Large intestine (tissue), 3 donors: ENCODE measurements around the gene RPL35A. TPM values are rescaled to one million over a fixed set of nuclear protein-coding genes. Genes with fewer than 3 reads are reported as not detected.
"Not testable (repeated sequence)": the region's sequence is repeated elsewhere in the genome, so short reads cannot be mapped to it uniquely, and the experiment has no call there.

Source experiments
- DNase-seq, 2 donors: peaks; one replicate each; pipeline versions ENCODE4 v3.0.0 to v3.0.0-alpha.2; 2013
- H3K27ac ChIP-seq: one replicate; pipeline ENCODE4 v1.5.1; 2013; ENCODE audit warnings: low read length
- H3K27me3 ChIP-seq: 2 replicates; pipeline ENCODE4 v1.6.1; 2013; ENCODE audit warnings: low read length; ENCODE audit not compliant: control insufficient read depth, insufficient read depth
- H3K36me3 ChIP-seq: 2 replicates; pipeline ENCODE4 v1.6.1; 2013; ENCODE audit warnings: low read length; ENCODE audit not compliant: control insufficient read depth, insufficient read depth
- H3K4me1 ChIP-seq: one replicate; pipeline ENCODE4 v1.6.1; 2013; ENCODE audit warnings: low read length; ENCODE audit not compliant: control insufficient read depth, insufficient read depth
- H3K4me3 ChIP-seq: one replicate; pipeline ENCODE4 v1.5.1; 2013; ENCODE audit warnings: low read length
- H3K9me3 ChIP-seq: one replicate; pipeline ENCODE4 v1.6.1; 2013; ENCODE audit warnings: mild to moderate bottlenecking, low read depth, low read length, moderate library complexity; ENCODE audit not compliant: control insufficient read depth
- WGBS: methylation state at CpG from one replicate; pipeline ENCODE4 v1.1.5; 2013; ENCODE audit warnings: low lambda C conversion rate; ENCODE audit not compliant: insufficient coverage; 5-methylcytosine and 5-hydroxymethylcytosine counted together
- polyA plus RNA-seq: library from polyadenylated mRNA; unstranded; fragments of 120-200 nt; gene quantifications from one replicate; pipeline ENCODE4 v1.2.1, GENCODE V29; 2013

Gene RPL35A
- polyA plus RNA-seq, 1 donor = 2,232 TPM

DNA sequence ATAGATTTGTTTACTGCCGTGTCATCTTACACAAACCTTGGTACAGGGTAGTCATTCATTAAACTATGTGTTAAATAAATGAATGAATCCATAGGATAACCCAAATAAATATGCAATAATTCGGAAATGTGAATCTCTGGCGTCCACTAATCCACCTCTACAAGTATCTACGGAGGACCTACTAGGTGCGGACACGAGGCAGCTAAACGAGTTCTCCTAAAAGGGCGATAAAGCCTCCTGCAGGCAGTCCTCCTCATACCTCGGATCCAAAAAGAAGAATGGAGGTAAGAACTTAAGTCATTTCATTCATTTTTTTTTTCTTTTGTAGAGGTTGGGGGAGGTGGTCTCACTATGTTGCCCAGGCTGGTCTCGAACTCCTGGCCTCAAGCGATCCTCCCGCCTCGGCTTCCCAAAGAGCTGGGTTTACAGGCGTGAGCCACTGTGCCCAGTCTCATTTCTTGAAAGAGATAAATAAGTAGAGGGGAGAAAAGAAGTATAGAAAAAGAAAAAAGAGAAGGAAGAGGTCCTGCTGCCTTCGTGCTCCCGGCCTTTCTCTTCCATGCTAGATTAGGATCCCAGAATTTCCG lies 706 bp upstream of the RPL35A start:
- DNase-seq = no peak
- WGBS = 0% methylated on average over 4 of the region's 17 CpGs
- H3K9me3 ChIP-seq = no peaks in the 10 kb centered on the region
- H3K4me3 ChIP-seq = peak overlapping the region; percentile 86
- no peaks in the 10 kb centered on the region for H3K27me3 ChIP-seq
- peaks cover 15% of the 10 kb centered on the region for H3K4me1 ChIP-seq
- peak overlapping the region; percentile 80 for H3K27ac ChIP-seq
- peaks cover 32% of the 10 kb centered on the region for H3K36me3 ChIP-seq

DNA sequence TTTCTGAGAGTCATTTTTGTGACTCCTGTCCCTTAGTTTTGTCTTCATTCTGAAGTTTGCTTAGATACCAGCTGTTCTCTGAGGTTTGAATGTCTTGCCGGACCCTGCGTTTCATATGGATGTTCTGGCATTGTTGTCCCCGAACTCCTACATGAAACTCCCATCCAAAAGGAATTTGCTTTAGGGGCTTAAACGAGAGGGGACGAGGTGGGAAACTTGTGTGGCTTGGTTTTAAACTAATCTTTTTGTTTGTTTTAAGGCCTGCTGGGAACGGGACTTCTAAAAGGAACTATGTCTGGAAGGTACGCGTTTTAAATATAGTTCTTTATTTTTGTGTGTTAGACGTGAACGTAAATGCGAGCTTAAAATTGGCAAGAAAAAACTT lies 679 bp downstream of the RPL35A start:
- Histone ChIP-seq H3K4me3 (peak overlapping the region; percentile 86), H3K36me3 (peaks cover 45% of the 10 kb centered on the region), H3K9me3 (no peaks in the 10 kb centered on the region), H3K4me1 (peaks cover 15% of the 10 kb centered on the region), H3K27me3 (no peaks in the 10 kb centered on the region), H3K27ac (peak overlapping the region; percentile 80)
- DNase-seq = no peak
- 0% methylated on average over 4 of the region's 11 CpGs for WGBS

DNA sequence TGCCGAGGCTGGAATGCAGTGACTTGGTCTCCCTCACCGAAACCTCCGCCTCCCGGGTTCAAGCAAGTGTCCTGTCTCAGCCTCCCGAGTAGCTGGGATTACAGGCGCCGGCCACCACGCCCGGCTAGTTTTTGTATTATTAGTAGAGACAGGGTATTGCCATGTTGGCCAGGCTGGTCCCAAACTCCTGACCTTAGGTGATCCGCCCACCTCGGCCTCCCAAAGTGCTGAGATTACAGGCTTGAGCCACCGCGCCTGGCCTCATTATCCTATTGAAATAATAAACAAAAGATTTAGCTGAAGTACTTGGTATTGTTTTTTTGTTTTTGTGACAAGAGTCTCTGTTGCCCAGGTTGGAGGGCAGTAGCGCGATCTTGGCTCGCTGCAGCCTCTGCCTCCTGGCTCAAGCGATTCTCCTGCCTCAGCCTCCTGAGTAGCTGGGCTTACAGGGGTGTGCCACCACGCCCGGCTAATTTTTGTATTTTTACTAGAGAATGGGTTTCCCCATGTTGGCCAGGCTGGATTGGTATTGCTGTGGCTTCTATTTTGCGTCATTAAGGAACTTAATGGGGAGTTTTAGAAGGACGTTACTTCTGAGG lies 1.5 kb downstream of the RPL35A start:
- DNase-seq = no peak
- H3K27me3 ChIP-seq = no peaks in the 10 kb centered on the region
- no peak overlapping the region for H3K27ac ChIP-seq
- H3K4me3 ChIP-seq = peak overlapping the region; percentile 86
- peaks cover 15% of the 10 kb centered on the region for H3K4me1 ChIP-seq
- WGBS = 100% methylated on average over 1 of the region's 21 CpGs
- H3K9me3 ChIP-seq = no peaks in the 10 kb centered on the region
- peaks cover 51% of the 10 kb centered on the region for H3K36me3 ChIP-seq

DNA sequence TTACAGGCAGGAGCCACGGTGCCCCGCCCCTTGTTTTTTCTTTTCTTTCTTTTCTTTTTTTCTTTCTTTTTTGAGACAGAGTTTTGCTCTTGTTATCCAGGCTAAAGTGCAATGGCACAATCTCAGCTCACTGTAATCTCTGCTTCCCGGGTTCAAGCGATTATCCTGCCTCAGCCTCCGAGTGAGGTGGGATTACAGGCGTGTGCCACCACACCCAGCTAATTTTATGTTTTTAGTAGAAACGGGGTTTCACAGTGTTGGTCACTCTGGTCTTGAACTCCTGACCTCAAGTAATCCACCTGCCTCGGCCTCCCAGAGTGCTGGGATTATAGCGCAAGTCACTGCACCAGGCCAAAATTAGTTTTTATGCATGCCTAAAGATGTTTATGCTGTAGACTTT lies 2.5 kb downstream of the RPL35A start:
- DNase-seq = no peak

DNA sequence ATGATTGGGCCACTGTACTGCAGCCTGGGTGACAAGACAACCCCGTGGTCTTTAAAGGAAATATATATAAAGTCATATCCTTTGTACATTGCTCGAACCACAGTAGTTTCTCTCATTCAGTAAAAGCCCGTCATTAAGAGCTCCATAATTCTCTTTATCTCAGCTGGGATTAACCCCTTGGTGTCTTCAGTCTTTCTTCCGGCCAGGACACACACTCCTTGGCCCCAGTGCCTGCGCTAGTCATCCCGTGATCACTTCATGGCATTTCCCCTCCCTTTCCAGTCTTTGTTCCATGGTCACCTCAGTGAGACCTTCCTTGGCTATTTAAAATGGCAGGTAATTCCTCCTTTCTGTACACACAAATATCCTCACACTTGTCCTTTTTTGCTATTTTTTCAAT lies 3.3 kb downstream of the RPL35A start:
- Histone ChIP-seq H3K9me3 (no peaks in the 10 kb centered on the region), H3K27me3 (no peaks in the 10 kb centered on the region), H3K4me1 (peaks cover 15% of the 10 kb centered on the region), H3K27ac (no peak overlapping the region), H3K36me3 (peaks cover 56% of the 10 kb centered on the region), H3K4me3 (no peak overlapping the region)
- DNase-seq = no peak
- 94% methylated on average over 3 of the region's 6 CpGs for WGBS

More for the DNA sequence above, 2.5 kb downstream of the RPL35A start:
- Histone ChIP-seq H3K36me3 (peaks cover 56% of the 10 kb centered on the region), H3K27me3 (no peaks in the 10 kb centered on the region), H3K9me3 (no peaks in the 10 kb centered on the region), H3K4me3 (no peak overlapping the region), H3K27ac (no peak overlapping the region), H3K4me1 (peaks cover 15% of the 10 kb centered on the region)
- WGBS = no CpG with 5 or more reads among the region's 9 CpGs

DNA sequence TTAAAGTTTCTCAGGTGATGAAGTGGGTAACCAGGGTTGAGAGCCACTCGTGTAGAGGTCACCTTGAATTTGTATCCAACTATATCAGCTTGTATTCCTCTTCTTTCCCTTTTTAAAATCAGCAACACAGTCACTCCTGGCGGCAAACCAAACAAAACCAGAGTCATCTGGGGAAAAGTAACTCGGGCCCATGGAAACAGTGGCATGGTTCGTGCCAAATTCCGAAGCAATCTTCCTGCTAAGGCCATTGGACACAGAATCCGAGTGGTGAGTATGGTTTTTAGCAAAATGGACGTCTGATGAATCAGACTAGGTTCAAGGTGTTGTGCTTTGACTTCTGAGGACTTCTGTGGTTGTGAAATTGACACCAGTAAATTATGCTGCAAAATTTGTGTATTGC lies 3.9 kb downstream of the RPL35A start:
- no peak for DNase-seq
- H3K36me3 ChIP-seq = peaks cover 56% of the 10 kb centered on the region
- H3K4me3 ChIP-seq = no peak overlapping the region
- no peaks in the 10 kb centered on the region for H3K9me3 ChIP-seq
- WGBS = no CpG with 5 or more reads among the region's 7 CpGs
- H3K4me1 ChIP-seq = peaks cover 15% of the 10 kb centered on the region
- H3K27me3 ChIP-seq = no peaks in the 10 kb centered on the region
- no peak overlapping the region for H3K27ac ChIP-seq

DNA sequence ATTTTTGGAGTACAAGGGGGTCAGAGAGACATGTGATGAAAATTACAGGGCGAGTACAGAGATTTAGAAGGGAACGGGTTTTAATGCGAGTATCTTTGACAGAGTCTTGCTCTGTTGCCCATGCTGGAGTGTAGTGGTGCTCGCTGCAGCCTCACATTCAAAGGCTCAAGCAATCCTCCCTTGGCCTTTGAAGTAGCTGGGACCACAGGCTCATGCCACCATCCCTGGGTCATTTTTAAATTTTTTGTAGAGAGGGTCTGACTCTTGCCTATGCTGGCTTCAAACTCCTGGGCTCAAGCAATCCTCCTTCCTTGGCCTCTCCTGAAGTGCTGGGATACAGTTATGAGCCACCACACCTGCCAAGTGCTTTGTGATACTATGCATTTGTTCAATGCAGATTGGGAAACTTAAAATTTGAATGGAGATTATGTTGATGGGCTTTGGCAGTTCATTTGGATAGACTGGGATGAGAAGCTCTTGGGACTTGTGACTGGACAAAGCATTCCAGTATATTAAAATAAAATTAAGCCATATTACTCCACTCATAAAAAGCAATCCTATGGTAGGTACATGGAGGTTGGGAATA lies 6.0 kb downstream of the RPL35A start:
- DNase-seq = no peak
- no peak overlapping the region for H3K27ac ChIP-seq
- peaks cover 56% of the 10 kb centered on the region for H3K36me3 ChIP-seq
- H3K27me3 ChIP-seq = no peaks in the 10 kb centered on the region
- 100% methylated on average over 2 of the region's 4 CpGs for WGBS
- H3K4me1 ChIP-seq = peaks cover 12% of the 10 kb centered on the region
- no peak overlapping the region for H3K4me3 ChIP-seq
- H3K9me3 ChIP-seq = no peaks in the 10 kb centered on the region

DNA sequence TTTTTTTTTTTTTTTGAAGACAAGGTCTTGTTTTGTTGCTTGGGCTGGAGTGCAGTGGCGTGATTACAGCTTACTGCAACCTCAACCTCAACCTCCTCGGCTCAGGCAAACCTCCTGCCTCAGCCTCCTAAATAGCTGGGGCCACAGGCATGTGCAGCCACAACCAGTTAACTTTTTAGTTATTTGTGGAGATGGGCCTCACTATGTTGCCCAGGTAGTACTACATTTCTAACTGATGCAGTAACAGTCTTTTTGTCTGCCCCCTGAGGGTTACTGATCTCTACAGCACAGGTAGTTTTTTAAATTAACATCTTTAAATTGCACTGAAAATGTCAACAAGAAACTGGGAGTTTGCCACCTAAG lies 6.6 kb downstream of the RPL35A start:
- H3K27me3 ChIP-seq = no peaks in the 10 kb centered on the region
- no peak for DNase-seq
- no peak overlapping the region for H3K27ac ChIP-seq
- H3K36me3 ChIP-seq = peaks cover 50% of the 10 kb centered on the region
- no peaks in the 10 kb centered on the region for H3K9me3 ChIP-seq
- no peak overlapping the region for H3K4me3 ChIP-seq
- peaks cover 13% of the 10 kb centered on the region for H3K4me1 ChIP-seq
- no CpG with 5 or more reads among the region's 2 CpGs for WGBS

DNA sequence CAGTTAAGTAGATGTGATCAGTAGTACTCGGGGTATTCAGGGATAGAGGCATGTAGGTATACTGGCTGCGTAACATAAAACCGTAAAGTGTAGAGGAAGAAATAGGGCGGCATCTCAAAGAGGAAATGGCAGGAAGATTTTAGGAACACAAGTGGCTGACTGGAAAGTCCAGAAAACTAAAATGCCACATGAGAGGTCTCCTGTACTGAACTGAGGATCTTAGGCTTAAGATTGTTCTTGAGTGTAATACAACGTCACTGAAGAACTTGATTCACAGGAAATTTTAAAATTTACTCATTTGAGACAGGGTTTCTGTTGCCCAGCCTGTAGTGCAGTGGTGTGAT lies 7.8 kb downstream of the RPL35A start:
- no peak overlapping the region for H3K4me3 ChIP-seq
- no peak overlapping the region for H3K27ac ChIP-seq
- H3K27me3 ChIP-seq = no peaks in the 10 kb centered on the region
- WGBS = 100% methylated on average over 2 of the region's 5 CpGs
- no peaks in the 10 kb centered on the region for H3K9me3 ChIP-seq
- peaks cover 38% of the 10 kb centered on the region for H3K36me3 ChIP-seq
- DNase-seq = no peak
- H3K4me1 ChIP-seq = peaks cover 7% of the 10 kb centered on the region

DNA sequence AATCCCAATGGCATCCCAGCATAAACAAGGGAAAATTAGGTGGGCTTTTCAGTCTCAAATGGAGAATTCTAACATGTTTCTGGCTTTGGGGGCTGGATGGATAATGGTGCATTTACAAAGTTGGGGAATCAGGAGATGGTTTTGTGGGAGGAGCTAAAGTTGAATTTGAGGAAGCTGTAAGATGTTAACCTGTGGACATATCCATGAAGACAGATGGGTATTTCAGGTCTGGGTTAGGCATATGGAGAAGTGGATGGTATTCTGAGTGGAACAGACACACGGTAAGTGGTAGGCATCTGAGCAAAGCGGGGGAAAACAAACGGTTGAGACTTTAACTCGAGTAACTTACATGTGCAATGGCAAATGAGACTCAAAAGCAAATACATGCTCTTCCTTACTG lies 8.4 kb downstream of the RPL35A start:
- no peak overlapping the region for H3K27ac ChIP-seq
- DNase-seq = no peak
- H3K4me1 ChIP-seq = peaks cover 7% of the 10 kb centered on the region
- H3K9me3 ChIP-seq = no peaks in the 10 kb centered on the region
- peaks cover 33% of the 10 kb centered on the region for H3K36me3 ChIP-seq
- no peak overlapping the region for H3K4me3 ChIP-seq
- H3K27me3 ChIP-seq = no peaks in the 10 kb centered on the region
- WGBS = no CpG with 5 or more reads among the region's 4 CpGs

DNA sequence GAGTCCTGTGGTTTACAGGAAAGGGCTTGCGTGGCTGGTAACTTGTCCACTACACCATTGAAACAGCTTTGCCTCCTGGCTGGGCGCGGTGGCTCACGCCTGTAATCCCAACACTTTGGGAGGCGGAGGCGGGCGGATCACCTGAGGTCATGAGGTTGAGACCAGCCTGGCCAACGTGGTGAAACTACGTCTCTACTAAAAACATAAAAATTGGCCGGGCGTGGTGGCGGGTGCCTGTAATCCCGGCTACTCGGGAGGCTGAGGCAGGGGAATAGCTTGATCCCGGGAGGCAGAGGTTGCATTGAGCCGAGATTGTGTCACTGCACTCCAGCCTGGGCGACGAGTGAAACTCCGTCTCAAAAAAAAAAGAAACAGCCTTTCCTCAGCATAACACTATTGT lies 8.9 kb downstream of the RPL35A start:
- not testable (repeated sequence) for H3K4me3 ChIP-seq, H3K27ac ChIP-seq, H3K4me1 ChIP-seq, H3K9me3 ChIP-seq, H3K27me3 ChIP-seq, DNase-seq
- H3K36me3 ChIP-seq = peaks cover 28% of the 10 kb centered on the region
- no CpG with 5 or more reads among the region's 19 CpGs for WGBS
